IPS DF 19.7 (cell line): ENCODE results near the gene CDKN2B.
"Not testable (repeated sequence)": the region's sequence is repeated elsewhere in the genome, so short reads cannot be mapped to it uniquely, and the experiment has no call there.

Source experiments
- DNase-seq: peaks from one replicate; pipeline ENCODE4 v3.0.0-alpha.2; 2013; ENCODE audit warnings: low read depth, low spot score

CDKN2B gene

DNA sequence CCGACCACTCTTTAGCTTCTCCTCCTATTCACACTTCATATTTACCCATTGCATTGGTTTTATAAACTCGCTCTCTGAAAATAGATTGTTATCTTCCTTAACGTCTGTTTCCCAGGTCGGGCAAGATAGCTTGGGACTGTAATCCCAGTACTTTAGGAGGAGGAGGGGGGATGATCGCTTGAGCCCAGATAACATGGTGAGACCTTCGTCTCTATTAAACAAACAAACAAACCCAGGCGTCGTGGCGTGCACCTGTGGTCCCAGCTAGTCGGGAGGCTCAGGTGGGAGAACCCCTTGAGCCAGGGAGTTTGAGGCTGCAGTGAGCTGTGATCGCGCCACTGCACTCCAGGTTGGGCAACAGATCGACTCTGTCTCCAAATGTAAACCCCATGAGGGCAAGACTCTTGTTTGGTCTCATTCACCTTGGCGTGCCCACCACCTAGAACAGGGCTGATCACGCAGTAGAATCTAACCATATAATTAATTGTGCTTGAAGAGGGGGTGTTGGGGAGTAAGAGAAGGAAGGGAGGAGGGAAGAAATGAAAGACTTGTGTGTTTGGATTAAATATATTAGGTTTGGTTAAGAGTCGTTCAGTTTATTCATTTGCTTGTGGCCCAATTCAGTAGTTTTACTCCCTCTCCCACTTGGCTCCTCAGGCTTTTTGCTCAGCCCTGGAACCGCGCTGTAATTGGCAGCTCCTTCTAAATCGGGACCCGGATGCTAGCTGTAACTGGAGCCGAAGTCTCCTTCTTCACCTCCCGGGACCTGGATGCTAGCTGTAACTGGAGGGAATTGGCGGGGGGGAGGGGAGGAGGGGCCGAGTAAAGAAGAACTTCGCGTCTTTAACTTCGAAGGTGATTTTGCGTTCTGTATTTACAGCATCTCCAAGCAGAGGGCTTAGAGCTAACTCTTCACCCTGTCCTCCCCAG, 39.8 kb downstream of the CDKN2B start:
- no peak for DNase-seq

GRCh38 chr9:21968331-21969010, 40.6 kb downstream of the CDKN2B start:
- DNase-seq = no peak

- DNase-seq = no peak
These were observed 41.4 kb downstream of the CDKN2B start for GRCh38 chr9:21967702-21968101.

GRCh38 chr9:21967169-21967568, 41.9 kb downstream of the CDKN2B start:
- no peak for DNase-seq

DNA sequence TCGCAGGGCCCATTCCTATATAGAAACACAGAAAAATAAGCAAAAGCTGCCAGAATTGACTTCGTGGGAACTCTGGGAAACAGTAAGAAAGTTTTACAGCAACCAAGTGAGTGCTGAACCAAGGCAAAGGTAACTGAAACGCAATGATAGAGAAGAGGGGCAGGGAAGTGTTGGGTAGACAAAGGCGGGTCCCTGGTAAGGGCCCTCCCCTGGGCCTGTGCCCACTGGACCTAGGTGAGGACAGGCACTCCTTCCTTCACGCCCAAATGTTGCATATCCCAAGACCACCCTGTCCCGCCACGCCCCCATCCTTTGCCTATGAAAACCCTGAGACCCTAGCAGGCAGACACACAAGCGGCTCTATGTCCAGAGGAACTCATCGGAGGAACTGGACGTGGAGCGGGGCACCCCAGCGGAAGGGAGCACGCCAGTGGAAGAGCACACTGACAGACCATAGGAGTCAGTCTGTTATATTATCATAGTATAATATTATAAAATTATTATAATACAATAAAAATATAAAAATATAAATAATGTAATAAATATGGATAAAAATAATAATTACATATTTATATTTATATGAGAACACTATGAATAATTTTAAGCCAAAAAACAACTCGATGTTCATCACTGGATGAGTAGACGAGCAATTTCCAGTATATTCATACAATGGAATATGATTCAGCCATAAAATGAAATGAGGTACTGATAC, 42.8 kb downstream of the CDKN2B start:
- no peak for DNase-seq

- no peak for DNase-seq
These were observed 43.6 kb downstream of the CDKN2B start for GRCh38 chr9:21965401-21965951.

DNA sequence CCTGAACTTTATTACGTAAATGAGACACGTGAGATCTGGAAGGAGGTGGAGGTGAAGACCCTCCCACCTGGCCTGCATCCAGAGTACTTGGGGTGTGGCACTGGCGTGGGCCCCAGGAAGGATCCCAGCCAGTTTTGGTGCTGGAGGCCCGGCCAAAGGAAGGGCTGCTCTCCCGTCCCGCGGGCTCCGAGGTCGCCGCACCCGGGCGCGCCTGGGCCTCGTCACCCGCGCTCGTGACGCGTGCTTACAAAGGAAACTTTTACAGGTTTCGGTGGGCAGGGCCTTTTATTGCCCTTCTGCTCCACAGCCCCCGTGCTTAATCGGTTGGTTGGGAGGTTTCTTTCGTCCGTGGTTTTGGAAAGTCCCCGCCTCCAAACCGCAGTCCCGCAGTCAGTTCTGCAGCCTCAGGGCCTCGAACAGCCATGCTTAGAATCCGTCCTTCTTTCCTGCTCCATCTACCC, 44.1 kb downstream of the CDKN2B start:
- DNase-seq = no peak

DNA sequence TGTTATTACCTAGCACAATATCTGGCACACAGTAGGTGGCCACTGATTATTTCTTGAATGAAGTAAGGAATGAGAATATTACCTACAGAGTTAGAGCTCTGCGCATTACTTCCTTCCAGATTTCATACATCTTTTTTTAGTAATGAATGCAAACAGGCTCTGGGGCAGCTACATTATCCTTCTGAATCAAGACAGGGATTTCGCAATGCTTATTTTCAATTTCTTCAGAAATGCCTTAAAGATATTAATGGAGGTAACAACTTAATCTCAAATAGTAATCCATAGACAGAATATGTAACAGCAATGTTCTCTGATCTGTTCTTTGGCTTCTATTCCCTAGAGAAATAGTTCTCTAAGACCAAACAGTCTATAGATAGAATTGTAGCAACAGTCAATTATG, 47.5 kb downstream of the CDKN2B start:
- DNase-seq = no peak

- DNase-seq = not testable (repeated sequence)
These were observed 49.8 kb downstream of the CDKN2B start for GRCh38 chr9:21959268-21959667.

- no peak for DNase-seq
These were observed 50.3 kb downstream of the CDKN2B start for GRCh38 chr9:21958833-21959232.
